ENCODE data around the gene VSX1.

Gene VSX1

DNA sequence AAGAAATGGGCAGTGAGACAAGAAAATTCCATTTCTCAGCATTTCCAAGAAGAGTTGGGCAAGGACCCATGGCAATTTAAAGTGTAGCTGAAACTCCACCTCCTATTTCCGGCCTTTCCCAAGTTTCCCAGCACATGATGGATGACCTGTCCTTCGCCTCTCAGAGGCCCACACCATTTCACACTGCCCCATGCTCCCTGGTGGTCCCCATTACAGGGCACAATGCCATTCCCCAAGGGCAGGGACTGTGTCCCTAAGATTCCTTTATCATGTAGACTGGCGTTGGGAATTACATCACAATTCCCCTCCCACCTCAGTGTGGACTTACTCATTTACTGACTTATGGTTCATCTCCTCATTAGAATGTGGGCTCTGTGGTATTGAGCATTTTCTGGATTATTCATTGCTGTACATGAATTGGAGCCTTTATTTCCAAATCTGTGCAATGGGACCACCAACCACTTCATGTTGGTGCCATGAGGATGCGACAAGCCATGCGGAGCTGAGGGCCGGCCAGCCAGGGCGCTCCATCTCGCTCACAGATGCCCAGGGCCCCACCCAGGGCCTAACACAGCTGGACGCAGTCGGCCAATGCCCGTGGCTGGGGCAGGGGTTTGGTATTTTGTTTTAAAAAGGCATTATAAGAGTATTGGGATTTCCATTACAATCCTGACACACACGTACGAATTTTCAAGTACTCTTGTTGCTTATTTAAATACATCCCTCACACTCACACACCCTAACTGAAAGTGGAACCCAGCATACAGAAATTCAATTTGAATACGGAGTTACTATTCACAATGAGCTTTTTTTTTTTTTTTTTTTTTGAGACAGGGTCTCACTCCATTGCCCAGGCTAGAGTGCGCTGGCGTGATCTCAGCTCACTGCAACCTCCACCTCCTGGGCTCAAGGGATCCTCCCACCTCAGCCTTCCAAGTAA is 29.4 kb downstream of the VSX1 start:
- DNase-seq, result no peak

DNA sequence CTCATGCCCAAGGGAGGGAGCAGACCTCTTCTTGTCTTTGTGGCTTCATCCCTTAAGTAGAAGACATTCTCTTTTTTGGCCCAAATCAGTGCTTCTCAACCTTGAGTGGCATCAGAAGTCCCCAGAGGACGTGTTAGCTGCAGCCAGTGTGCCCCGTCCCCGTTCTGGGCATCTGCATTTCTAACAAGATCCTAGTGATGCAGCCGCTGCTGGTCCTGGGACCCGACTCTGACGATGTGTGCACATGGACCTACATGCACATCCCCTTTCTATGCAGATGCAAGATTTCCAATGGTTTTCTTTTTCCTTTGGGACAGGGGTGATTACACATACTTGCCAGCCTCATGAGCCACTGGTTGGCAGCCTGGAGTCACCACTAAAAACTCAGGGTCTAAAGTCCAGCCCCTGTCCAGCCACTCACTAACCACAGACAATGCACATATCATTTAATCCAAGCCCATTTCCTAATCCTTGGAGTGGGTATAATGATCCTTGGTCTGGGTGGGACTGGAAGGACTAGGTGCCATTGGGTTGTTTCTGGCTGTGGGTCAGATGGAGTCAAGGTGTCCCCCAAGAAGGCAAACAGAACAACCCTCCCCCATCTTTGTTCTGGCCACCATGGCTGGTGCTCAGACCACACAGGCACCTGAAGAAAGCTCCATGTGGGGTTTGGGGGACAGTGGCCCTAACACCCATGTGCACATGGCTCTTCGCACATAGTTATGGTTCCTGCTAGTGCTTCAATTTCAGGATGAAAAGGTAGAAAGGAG is 30.4 kb downstream of the VSX1 start:
- no peak for DNase-seq

DNA sequence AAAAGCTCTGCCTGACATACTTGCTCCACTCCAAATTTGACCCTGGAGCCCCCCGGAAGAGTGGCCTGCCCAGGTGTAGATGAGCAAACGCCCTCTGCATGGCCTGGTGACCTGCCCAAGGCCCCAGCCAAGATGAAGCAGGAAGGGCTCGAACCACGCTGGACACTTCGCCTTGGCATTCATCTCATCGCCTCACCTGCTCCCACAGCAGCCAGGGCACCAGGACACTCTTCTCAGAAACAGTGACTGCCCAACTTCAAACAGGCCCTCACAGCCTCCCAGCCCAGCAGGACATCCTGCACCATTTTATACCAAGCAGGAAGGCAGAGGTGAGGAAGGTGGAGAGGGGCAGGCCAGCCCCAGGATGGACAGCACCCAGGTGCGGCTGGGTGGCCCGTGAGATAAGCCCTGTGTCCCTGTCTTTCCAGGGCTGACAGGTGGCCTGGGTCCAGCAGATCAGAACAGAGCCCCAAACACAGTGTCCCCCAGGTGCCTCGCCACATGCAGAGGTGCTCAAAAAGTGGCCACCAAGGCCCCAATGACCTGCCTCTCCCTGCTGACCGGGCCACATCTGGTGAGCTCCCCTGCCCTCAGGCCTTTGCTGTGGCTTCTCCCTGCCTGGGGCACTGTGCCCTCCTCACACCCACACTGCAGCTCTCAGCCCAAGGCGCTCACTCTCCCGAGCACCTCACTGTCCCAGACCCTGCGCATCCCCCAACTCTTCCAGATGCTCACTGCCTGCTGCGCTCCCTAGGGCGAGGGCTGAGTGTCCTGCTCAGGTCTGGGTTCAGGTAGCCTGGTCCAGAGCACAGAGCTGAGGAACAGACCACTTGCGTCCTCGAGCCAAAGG is 31.2 kb downstream of the VSX1 start:
- no peak for DNase-seq

DNA sequence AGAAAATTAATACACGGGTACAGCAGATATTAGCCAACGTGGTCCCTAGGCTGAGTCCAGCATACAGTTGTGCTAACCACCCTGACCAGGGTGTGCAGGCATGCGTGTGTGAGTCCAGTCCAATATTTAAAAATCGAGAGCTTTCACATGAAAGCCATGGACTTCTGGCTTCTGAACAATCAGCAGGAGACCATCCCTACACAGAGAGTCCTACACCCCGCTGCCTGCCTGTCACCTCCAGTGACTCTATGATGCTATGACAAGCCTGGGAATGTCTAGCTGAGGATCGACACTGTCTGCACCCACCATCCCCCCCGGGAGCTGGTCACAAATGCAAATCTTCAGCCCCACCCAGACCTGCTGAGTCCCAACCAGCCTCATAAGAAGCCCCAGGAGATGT is 31.9 kb downstream of the VSX1 start:
- DNase-seq, result no peak

DNA sequence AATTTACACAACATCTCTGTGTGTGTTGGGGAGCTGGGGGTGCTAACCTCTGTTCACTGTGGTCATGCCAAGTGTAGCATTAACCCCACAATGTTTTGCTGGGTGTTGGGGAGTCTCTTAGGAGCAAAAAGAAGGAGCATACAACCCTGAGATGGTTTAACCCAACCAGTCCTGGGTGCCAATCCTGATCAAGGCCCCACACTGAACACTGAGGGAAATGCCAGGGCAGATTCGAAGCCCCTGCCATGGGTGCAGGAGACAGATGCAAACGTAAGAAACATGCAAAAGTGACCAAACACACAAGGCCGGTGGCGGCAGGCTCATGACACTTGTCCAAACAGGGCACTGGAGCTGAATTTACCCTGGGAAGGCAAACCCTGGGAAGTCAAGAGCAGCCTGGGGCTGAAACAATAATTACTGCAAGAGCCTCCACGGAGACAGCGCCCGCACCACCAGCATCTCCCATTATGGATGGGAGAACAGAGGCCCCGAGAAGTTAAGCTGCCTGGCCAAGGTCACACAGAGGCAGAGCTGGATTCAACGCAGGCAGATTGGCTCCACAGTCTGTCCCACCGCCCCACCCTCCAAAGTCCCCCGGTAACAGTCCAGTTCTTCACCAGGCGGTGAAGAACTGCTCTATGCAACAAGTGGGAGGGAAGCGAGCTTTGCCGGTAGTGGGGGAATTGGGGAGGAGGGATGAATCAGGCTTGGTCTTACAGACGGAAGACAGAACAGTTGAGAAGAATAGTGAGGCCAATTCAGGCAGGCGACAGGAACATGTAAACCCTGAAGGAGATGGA is 32.5 kb downstream of the VSX1 start:
- no peak for DNase-seq

DNA sequence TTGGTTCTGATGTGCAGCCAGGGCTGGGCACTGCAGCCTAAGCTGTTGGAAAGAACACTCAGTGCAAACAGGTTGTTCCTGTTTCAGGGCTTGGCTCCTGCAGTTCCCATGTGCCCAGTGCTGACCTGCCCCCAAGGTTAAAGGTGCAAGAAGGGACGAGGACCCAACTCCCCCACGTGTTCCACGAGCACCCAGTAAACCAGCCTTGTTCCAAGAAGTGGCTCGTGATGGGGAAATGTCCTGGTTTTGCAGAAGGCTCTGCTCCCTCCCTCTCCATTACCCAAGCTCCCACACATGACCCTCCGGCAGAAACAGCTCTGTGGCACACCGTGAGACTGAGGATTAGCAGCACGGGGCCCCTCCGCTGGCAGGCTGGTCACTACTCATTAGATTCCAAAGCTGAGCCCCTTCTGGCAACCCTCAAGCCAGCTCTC is 33.4 kb downstream of the VSX1 start:
- DNase-seq, result no peak

DNA sequence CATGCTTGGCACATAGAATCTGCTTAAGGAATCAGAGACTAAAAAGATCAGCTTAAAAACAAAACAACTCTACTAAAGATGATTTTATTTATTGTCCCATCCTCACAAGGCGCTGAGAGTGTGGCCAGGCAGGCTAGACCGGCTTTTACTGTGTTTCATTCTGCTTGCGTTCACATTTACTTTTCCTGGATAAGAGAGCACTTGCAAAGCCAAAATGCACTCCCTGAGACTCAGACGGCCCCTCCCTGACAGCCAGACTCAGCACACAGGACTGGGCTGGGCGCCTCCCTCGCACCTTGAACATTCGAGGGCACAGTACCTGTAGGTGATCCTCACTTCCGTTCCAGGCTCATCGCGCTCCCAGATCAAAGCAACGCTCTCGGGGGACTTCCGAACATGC is 34.2 kb downstream of the VSX1 start:
- no peak for DNase-seq

DNA sequence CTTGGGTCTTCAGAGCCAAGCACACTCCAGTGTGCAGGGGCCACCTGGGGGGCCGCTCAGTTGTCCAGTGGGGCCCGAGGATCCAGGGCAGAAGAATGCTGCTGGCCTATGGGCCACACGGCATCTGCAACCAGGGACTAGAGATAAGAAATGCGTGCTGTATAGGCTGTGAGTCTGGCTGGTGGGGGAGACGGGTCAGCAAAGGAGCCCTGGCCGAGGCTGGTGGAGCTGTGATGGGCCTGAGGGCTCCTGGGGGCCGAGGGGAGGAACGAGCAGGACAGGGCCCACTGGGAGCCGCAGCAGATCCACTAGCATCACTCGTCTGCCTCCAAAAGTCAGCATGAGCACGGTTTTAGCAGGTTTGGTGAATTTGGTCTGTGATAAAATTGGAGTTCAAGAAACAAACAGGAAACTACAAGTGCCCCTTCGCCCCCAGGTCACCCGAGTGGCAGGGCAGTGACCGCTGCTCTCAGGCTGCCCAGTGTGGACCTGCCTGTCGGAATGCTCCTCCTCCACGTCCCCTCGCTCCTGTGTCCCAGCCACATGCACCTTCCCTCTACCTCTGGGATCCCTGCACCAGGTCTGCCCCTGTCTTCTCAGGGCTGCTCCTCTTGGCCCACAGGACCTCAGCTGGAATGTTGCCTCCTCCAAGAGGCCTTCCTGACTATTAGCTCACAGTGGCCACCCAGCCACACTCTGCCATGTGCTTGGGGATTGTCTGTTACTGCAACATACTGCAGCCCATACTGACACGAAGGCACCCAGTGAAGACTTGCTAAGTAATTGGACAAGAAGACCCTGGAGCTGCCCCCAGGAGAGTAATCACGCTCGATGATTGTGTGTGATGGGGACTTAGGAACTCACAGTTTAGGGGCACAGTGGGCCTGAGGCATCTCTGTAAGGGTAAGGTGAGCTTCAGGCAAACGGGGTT is 34.9 kb downstream of the VSX1 start:
- DNase-seq, result no peak

DNA sequence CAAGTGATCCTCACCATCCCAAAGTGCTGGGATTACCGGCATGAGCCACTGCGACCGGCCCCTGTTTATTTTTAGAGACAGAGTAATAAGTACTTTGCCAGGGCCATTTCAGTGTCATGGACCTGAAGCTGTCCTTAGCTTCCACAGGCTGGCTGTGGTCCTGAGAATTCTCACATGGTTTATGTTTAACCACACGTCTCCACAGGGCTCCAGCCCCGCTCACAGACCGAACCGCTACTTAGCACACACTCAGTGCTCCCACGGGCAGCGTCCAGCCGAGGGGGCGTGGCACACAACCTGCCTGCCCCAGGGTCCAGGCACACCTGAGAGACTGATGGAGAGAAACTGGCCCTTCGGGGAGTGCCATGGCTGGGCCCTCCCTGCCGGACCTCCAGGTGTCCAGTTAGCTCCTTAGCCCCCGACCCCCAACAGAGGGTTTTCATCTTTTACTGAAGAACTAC is 35.7 kb downstream of the VSX1 start:
- DNase-seq, result no peak

DNA sequence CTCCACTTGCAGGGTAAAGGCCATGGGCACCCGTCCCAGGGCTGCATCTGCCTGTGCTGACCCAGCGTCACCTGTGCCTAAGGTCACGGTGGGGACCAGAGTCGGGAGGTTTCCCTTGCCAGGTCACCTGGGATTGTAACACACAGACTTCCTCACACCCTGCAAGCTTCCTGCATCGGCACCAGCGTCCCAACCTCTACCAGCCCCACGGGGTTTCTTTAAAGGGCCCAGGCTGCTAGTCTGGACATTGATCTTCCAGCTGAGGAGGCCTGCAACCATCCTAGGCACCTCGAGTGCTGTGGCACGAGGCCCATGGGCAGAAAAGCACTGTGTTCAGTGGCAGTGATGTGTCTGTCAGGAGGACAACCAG is 36.6 kb downstream of the VSX1 start:
- DNase-seq, result no peak

DNA sequence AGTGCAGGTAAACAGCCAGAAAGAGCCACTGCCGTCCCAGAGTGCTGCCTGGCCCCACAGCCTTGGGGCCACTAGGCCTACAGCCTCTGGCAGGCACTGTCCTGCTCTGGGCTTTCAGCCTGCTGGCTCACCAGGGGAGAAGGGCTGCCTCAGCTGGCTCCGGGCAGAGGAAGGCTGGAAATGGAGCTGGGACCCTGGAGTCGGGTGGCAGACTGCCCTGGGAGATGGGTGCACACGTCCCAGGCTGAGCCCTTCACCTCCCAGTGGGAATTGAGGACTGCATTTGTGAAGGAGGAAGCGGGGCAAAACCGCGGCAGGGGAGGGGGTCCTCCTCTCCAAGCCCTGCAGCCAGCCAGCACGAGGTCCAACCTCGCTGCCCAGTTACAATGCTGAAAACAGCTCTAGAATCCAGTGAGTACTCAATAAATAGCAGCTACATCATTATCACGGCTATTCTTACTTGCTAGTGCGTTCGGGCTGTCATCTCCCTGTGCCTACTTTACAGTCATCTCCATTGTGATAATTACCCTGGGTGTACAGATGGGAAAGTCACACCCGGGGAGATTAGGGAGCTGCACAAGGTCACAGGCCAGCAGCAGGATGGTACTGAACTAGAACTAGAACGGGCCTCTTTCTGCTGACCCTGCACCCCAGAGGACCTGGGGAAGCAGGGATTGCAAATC is 37.1 kb downstream of the VSX1 start:
- no peak for DNase-seq

DNA sequence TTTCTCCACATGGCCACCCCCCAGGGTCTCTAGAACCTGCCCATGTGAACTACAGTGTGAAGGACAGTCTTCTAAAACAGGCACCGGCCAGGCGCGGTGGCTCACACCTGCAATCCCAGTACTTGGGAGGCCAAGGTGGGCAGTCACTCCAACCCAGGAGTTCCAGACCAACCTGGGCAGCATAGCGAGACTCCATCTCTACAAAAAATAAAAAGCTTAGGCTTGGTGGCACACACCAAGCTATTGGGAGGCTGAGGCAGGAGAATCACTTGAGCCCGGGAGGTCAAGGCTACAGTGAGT is 37.7 kb downstream of the VSX1 start:
- no peak for DNase-seq

DNA sequence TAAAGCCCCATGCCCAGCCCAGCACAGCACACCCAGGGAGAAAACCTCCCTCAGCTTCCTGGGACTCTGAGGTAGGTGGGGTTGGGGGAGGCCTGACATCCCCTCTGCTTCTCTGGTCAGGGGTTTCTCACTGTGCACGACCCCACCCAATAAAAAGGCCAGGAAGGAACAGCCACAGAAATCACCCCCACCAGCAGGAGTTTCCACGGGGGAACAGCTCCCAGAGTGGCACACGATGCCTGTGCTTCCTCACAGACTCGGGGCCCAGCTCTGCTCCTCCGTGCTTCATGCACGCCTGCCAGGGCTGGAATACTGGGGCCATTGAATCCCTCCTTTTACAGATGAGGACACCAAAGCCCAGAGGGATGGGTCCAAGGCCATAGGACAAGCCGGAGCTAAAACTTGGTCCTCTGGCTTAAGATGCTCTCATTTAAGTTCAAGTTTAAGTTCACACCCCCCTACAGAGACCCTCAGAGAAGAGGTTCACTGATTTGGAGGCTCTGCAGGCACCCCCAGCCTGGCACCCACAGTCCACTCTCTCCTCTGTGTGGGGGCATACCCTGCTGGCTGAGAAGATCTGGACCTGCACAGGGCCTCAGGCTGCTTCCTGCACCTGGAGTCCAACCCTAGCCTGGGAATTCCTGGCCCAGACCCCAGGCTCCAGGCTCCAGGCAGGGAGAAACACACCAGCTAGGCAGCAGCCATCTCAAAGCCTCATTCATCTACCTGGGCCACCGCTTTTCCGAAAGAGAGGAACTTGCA is 38.3 kb downstream of the VSX1 start:
- DNase-seq, result no peak

DNA sequence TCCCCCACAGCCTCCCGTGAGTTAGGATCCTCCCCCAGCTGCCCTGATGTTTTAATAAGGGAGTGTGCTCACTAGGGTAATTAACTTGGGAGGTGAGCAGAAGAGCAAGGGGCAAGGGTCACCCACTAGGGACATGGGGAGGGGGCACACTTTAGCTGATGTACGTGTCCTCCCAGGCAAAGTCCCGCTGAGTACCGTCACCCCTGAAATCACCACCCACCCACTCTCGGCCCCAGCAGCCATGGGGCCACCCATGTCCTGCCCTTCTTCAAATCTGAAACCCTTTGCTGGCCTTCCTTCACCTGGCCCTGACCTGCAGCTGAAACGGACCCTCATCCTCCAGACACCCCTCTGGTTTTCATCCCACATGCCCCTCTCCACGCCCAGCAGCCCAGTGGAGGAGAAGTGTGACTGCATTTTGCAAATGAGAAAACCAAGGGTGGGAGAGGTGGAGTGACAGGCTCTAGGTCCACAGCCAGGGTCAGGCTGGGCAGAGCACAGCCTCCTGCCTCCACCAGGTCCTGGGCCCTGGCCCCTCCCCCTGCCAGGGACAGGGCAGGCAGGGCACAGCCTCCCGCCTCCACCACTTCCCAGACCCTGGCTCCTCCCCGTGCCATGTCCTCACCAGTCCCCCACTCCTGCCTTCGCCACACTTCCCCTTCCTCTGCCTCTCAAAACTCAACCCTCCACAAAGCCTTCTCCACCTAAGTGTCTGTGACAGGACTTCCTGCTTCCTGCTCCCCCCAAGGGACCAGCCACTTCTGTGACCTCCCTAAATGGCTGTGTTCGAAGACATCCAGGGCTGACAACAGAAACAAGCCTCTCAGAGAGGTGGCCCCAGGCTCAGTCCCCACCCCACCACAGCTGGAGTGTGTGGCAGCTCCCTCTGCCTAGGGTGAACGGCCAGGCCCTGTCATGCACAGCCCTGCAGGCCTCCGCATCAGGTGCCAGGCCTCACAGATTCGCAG is 39.1 kb downstream of the VSX1 start:
- DNase-seq, result no peak

DNA sequence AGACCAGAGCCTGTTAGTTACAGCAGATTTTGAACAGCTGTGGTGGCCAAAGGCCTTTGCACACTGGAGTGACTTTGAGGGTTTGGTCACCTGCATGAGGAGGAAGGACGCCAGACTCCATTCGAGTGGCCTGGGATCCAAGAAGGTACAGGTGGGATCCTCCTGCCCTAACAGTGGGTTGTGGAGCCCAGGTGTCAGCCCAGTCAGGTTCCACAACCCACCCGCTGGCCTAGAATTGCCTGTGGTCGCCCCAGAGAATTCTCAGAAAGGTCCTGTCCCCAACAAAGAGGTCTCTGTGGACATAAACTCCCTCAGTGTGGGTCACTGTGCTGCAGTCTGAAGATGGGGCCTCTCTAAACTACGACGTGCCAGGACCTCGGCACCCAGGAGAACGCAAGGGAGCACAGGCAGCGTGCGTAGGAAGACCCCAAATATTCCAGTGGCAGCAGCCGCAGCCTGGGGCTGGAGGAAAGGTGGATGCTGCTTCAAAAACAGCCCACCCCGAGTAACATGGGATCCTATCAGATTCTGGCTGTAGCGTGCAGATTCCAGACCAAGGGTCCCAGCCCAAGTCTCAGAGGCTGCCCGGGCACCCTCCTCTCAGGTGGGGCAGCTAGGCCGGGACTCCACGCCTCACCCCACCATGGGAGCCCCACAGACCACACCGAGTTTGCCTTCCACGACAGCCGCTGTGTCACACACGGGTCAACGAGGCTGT is 40.0 kb downstream of the VSX1 start:
- DNase-seq, result no peak

DNA sequence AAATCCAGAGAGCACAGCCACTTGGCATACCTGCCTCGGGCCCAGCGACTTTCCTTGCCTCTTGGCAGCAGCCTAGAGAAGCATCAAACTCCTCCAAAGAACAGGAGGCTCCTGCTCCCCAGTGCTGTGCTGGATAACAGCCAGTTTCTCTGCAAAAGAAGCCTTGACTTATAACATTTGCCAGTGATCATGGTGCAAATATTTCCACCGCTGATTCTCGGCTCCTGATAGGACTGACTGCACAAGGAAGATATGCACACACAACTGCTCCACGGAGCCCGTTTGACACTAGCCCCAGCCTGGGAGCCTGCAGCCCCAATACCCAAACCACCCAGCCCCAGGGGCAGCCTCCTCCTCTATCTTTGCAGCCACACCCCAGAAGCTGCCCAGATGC is 41.5 kb downstream of the VSX1 start:
- no peak for DNase-seq

DNA sequence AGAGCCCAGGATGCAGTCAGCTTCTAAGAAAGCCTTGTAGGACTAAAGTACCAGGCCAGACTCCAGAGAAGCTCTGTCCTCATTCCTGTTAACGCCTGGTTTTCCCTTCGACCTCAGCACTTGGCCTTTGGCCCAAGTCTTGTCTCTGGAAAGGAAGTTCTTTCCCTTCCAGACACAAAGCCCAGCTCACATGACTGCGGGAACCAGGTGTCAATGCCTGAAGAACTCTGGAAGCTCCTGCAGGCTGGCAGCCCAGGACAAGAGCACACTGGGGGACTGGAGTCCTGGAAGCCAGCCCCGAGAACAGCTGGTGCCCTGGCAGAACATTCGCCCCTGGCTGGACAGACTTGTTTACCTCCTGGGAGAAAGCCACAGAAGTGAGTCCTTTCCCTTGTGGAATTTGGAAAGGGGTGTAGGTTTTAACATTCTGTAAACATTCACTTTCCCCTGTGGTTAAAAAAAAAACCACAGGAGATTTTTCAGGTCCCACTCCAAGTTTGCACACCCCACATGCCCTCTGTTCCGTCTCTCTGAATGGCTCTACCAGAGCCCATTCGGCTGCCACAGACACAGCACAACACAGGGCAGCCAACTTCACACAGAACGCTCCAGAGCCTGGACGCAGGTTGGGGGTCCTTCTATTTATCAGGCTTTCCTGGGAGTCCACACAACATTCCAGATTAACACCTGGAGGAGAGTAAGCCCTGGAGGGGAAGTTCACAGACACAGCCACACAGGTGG is 42.1 kb downstream of the VSX1 start:
- no peak for DNase-seq
